Heart right ventricle (tissue), 16 donors: ENCODE measurements around the gene SYT12. TPM values are rescaled to one million over a fixed set of nuclear protein-coding genes. Genes with fewer than 3 reads are reported as not detected.

Experiments used
- ATAC-seq, 8 donors: fragments of 200-7000 bp; cut with Tn5 transposase; one replicate each; pipeline ENCODE4 v1.9.1; 2020; ENCODE audit warnings: mild to moderate bottlenecking in 8 of 8, moderate library complexity in 8 of 8, moderate number of reproducible peaks in 1 of 8
- DNase-seq, 2 donors: peaks; one replicate each; pipeline ENCODE4 v3.0.0-alpha.2; 2020
- H3K27ac ChIP-seq, 10 donors: fragments of 200-600 bp; sonication (generic) in 2 of 10; one replicate each; pipeline versions ENCODE4 v1.5.0 to v1.8.0; 2020 to 2022; ENCODE audit warnings: mild to moderate bottlenecking in 3 of 10
- H3K27me3 ChIP-seq, 7 donors: fragments of 200-600 bp; one replicate each; pipeline ENCODE4 v1.8.0; 2021 to 2022; ENCODE audit warnings: mild to moderate bottlenecking in 2 of 7
- H3K36me3 ChIP-seq, 9 donors: fragments of 200-600 bp; sonication (generic) in 1 of 9; one replicate each; pipeline versions ENCODE4 v1.5.0 to v1.8.0; 2020 to 2022; ENCODE audit warnings: mild to moderate bottlenecking in 2 of 9
- H3K4me1 ChIP-seq, 9 donors: fragments of 200-600 bp; sonication (generic) in 1 of 9; one replicate each; pipeline versions ENCODE4 v1.5.0 to v1.8.0; 2020 to 2022; ENCODE audit warnings: mild to moderate bottlenecking in 4 of 9
- H3K4me3 ChIP-seq, 10 donors: fragments of 200-600 bp; sonication (generic) in 2 of 10; one replicate each; pipeline versions ENCODE4 v1.5.0 to v1.8.0; 2020 to 2022; ENCODE audit warnings: mild to moderate bottlenecking in 7 of 10, moderate library complexity in 2 of 10
- H3K9me3 ChIP-seq, 11 donors: fragments of 200-600 bp in 10 of 11; sonication (generic) in 2 of 11; one replicate each; pipeline versions ENCODE4 v1.5.0 to v1.8.0; 2013 to 2022; ENCODE audit warnings: mild to moderate bottlenecking in 2 of 11, control low read depth in 1 of 11, moderate library complexity in 1 of 11
- CTCF ChIP-seq, 9 donors: fragments of 200-600 bp; sonication (generic) in 2 of 9; IDR thresholded peaks; one replicate each; pipeline versions ENCODE4 v1.5.0 to v1.8.0; 2021 to 2022; ENCODE audit warnings: antibody characterized with exemption in 9 of 9, mild to moderate bottlenecking in 5 of 9, moderate library complexity in 1 of 9
- WGBS, 2 donors: extraction: QIAGEN DNeasy Blood & Tissue Kit; methylation state at CpG; one replicate each; pipeline ENCODE4 v1.1.7; 2013; ENCODE audit warnings: inconsistent platforms in 1 of 2; 5-methylcytosine and 5-hydroxymethylcytosine counted together
- intact Hi-C, 10 donors: fragments of 100-400 bp; cut with DNase I; formaldehyde crosslinking; loops; one replicate each; pipeline versions ENCODE4 v1.11.1 to v1.14.2; 2022
- polyA plus RNA-seq, 2 donors: library from polyadenylated mRNA; stranded (reverse); fragments of 200-250 nt; gene quantifications; one replicate each; pipeline ENCODE4 v1.2.3, GENCODE V29; 2013
- total RNA-seq, 10 donors: library from RNA; stranded (reverse); fragmentation: NEBNext Ultra II Directional in 3 of 10; extraction: Animal tissue kit (Norgen Biotek cat#: 25700) in 3 of 10; gene quantifications; one replicate each; pipeline versions ENCODE4 v1.2.1 to v1.2.4, GENCODE V29; 2021 to 2023
- donor health status: Arrhythmogenic right ventricular cardiomyopathy.
- donor health status: ischemic (EF 13 %, LVEDD 7.1; RV severe dilation, severe dysfunction).
- donor health status: healthy with polysubstance abuse.
- donor health status: DM: no; HTN: yes; CAD: no.
- donor health status: DM: no; HTN: no; CAD: no.
- donor health status: ischemic (EF 25% LVEDD 6.9; RV normal size, moderate dysfunction).
- donor health status: ischemic (EF 25% LVEDD 5.7; RV mildly dilated, moderate dysfunction).
- donor health status: healthy.
- donor health status: DM: yes; HTN: yes; CAD: no.
- donor health status: Ischemic cardiomyopathy.
- donor health status: ischemic (EF 35%, LVEDD 5.7; RV mildly dilated, moderate dysfunction).
- donor health status: nonischemic (EF 11% LVEDD 7.7; RV severe dilation, severe dysfunction).
- donor health status: DM: yes; HTN: yes; CAD: no.
- donor health status: PGD.
- donor health status: ischemic (EF 29% LVEDD 5.4; RV normal size, mild dysfunction).
- donor health status: nonischemic (EF 23%, LVEDD 6.1; RV moderate dilation, normal function).

The SYT12 gene
- total and polyA plus RNA-seq, 12 donors: 0.12 to 0.78 (median 0.28) TPM; not detected in 2

DNA sequence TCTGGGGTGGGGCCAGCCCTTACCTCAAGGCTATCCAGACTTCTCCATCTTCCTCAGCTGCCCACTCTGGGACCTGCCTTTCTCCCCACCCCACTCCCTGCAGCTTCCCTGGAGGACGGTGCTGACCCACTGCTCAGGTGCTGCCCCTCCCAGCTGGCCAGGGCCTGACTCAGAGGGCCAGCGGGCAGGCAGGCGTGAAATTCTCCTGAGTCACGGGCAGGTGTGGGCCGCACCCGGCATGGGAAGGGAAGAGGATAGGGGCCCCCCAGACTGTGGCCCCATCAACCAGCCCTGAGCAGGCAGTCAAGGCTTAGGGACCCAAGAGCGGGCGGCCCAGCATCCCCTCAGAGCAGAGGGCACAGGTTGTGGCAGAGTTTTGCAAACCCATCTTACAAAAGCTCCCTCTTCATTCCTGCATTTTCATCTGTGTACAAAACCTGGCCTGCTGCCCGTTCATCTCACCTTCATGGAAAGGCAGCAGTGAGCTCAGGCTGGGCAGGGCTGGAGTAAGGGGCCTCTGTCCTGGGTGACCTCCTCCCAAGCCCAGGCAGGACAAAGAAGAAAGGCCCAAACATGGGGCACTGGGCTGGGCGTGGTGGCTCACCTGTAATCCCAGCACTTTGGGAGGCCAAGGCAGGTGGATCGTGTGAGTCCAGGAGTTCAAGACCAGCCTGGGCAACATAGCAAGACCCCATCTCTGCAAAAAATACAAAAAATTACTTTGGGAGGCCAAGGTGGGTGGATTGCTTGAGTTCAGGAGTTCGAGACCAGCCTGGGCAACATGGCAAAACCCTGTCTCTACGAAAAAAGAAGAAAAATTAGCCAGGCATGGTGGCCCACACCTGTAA, 39.8 kb downstream of the SYT12 start:
- H3K9me3 ChIP-seq: no peaks in the 10 kb centered on the region
- intact Hi-C loops: no loop called here
- 89 to 91% methylated on average over 13 of the region's 13 CpGs for WGBS, 2 donors
- H3K36me3 ChIP-seq: no peaks in the 10 kb centered on the region
- TF ChIP-seq CTCF (IDR thresholded peaks at IDR 0.05): no peak
- H3K27ac ChIP-seq: no peak overlapping the region
- no peak overlapping the region for H3K4me3 ChIP-seq
- peaks cover 0 to 27% (median 5%) of the 10 kb centered on the region in 9 donors for H3K4me1 ChIP-seq
- peaks cover 0 to 8% (median 0%) of the 10 kb centered on the region in 7 donors for H3K27me3 ChIP-seq
- no peak for ATAC-seq
- DNase-seq: no peak

DNA sequence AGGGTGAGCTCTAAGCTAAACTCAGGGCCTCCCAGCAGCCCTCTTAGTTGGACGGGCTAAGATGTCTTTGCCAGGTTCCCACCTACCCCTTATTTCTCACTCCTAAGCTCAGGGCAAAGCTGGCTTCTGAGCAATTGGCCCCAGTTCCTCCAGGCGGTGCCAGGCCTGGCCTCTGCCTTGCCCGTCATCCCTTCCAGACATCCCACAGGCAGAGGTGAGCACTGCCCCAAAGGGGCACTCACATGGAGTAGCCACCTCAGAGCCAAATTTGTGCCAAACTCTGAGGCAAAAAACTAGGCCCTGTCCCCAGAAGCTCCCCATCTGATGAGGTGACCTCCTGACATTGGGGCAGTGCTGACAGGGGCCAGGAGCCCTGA, 43.4 kb downstream of the SYT12 start:
- intact Hi-C loops: no loop called here
- Histone ChIP-seq H3K36me3 (no peaks in the 10 kb centered on the region), H3K4me1 (peaks cover 0 to 19% (median 2%) of the 10 kb centered on the region in 9 donors), H3K27me3 (peaks cover 0 to 3% (median 0%) of the 10 kb centered on the region in 7 donors), H3K9me3 (no peaks in the 10 kb centered on the region), H3K4me3 (no peak overlapping the region), H3K27ac (peak overlapping the region in 3 of 10 donors; percentile 26 to 61 (median 40))
- 56 to 78% methylated on average over 3 of the region's 3 CpGs for WGBS, 2 donors
- ATAC-seq: peak in 6 of 8 donors; percentile 39 to 63 (median 51)
- TF ChIP-seq CTCF (IDR thresholded peaks at IDR 0.05): no peak
- no peak for DNase-seq

GRCh38 chr11:67071420-67072284, 48.7 kb downstream of the SYT12 start:
- peaks cover 0 to 7% (median 0%) of the 10 kb centered on the region in 7 donors for H3K27me3 ChIP-seq
- ATAC-seq (peak; percentile 77 to 92 (median 87)), DNase-seq (peak; percentile 74 to 80)
- no peak overlapping the region for H3K27ac ChIP-seq
- peaks cover 0 to 10% (median 7%) of the 10 kb centered on the region in 9 donors for H3K4me1 ChIP-seq
- WGBS, 2 donors: 47% methylated on average over 53 of the region's 53 CpGs
- TF ChIP-seq CTCF (IDR thresholded peaks at IDR 0.05): peak; percentile 77 to 96 (median 91)
- no peaks in the 10 kb centered on the region for H3K9me3 ChIP-seq
- peaks cover 0 to 3% (median 0%) of the 10 kb centered on the region in 9 donors for H3K36me3 ChIP-seq
- intact Hi-C loops: loop anchor here in 1 of 10 donors (5.0 kb wide), 1 partner anchor 379 kb away; no protein-coding TSS in a partner anchor
- peak overlapping the region in 9 of 10 donors; percentile 12 to 53 (median 45) for H3K4me3 ChIP-seq

GRCh38 chr11:67072295-67072694, 49.4 kb downstream of the SYT12 start:
- no peaks in the 10 kb centered on the region for H3K9me3 ChIP-seq
- 87% methylated on average over 11 of the region's 11 CpGs for WGBS, 2 donors
- peaks cover 0 to 7% (median 0%) of the 10 kb centered on the region in 7 donors for H3K27me3 ChIP-seq
- TF ChIP-seq CTCF (IDR thresholded peaks at IDR 0.05): no peak
- no peak overlapping the region for H3K27ac ChIP-seq
- H3K36me3 ChIP-seq: peaks cover 0 to 3% (median 0%) of the 10 kb centered on the region in 9 donors
- intact Hi-C loops: loop anchor here in 1 of 10 donors (5.0 kb wide), 1 partner anchor 380 kb away; no protein-coding TSS in a partner anchor
- H3K4me3 ChIP-seq: no peak overlapping the region
- ATAC-seq (no peak), DNase-seq (no peak)
- peaks cover 0 to 9% (median 6%) of the 10 kb centered on the region in 9 donors for H3K4me1 ChIP-seq
